HepG2 (cell line): ENCODE measurements around the gene MCOLN1. TPM values are rescaled to one million over a fixed set of nuclear protein-coding genes. Genes with fewer than 3 reads are reported as not detected.

ENCODE experiments used
- AGO2 ChIP-seq: fragments of 200-400 bp; formaldehyde crosslinking; optimal IDR thresholded peaks from 2 replicates; pipeline ENCODE3; 2017; ENCODE audit warnings: mild to moderate bottlenecking, low read depth, low read length, moderate library complexity
- CHCHD3 ChIP-seq: sonication (generic); formaldehyde crosslinking; IDR thresholded peaks from 2 replicates; pipeline ENCODE4 v1.8.0; 2022; ENCODE audit warnings: mild to moderate bottlenecking, missing genetic modification reagents, moderate library complexity
- FOXK2 ChIP-seq: fragments of 450-650 bp; IDR thresholded peaks from 2 replicates; pipeline ENCODE4 v1.6.1; 2016
- HNF4G ChIP-seq, 2 experiments: sonication (generic) in 1 of 2; formaldehyde crosslinking in 1 of 2; IDR thresholded peaks; 2 replicates each; pipeline versions ENCODE4 v1.4.0 to v1.6.1; 2011 to 2020; ENCODE audit warnings: borderline replicate concordance in 2 of 2, low read depth in 2 of 2, mild to moderate bottlenecking in 2 of 2, low read length in 1 of 2, missing genetic modification reagents in 1 of 2, moderate library complexity in 1 of 2
- JUNB ChIP-seq: sonication (generic); formaldehyde crosslinking; IDR thresholded peaks from 2 replicates; pipeline ENCODE4 v1.8.0; 2022; ENCODE audit warnings: missing genetic modification reagents, mild to moderate bottlenecking, borderline replicate concordance
- MTF1 ChIP-seq: sonication (generic); formaldehyde crosslinking; IDR thresholded peaks from 2 replicates; pipeline ENCODE4 v1.5.0; 2020; ENCODE audit warnings: missing genetic modification reagents
- PHB2 ChIP-seq: fragments of 450-650 bp; IDR thresholded peaks from 2 replicates; pipeline ENCODE4 v1.6.1; 2018; ENCODE audit not compliant: partially characterized antibody
- PHF8 ChIP-seq: sonication (generic); formaldehyde crosslinking; IDR thresholded peaks from 2 replicates; pipeline ENCODE4 v1.5.0; 2020; ENCODE audit warnings: missing genetic modification reagents
- SRSF1 ChIP-seq: fragments of 200-400 bp; formaldehyde crosslinking; optimal IDR thresholded peaks from 2 replicates; pipeline ENCODE3; 2017; ENCODE audit warnings: mild to moderate bottlenecking, low read depth, low read length, moderate library complexity
- ZNF282 ChIP-seq: fragments of 450-650 bp; IDR thresholded peaks from 2 replicates; pipeline ENCODE4 v1.6.1; 2018; ENCODE audit not compliant: partially characterized antibody
- ZNF496 ChIP-seq: sonication (generic); formaldehyde crosslinking; IDR thresholded peaks from 2 replicates; pipeline ENCODE4 v1.8.1; 2023; ENCODE audit warnings: mild to moderate bottlenecking, moderate library complexity, missing genetic modification reagents; ENCODE audit not compliant: insufficient replicate concordance
- ZNF737 ChIP-seq: sonication (generic); formaldehyde crosslinking; IDR thresholded peaks from 2 replicates; pipeline ENCODE4 v1.5.0; 2020; ENCODE audit warnings: missing genetic modification reagents, mild to moderate bottlenecking, borderline replicate concordance
- polyA plus RNA-seq, 8 experiments: library from polyadenylated mRNA; depleted of rRNA in 3 of 8; stranded (reverse) in 7 of 8; unstranded in 1 of 8; fragments of >200 nt; fragmentation: Illumina TruSeq in 4 of 8; extraction: Trizol in 4 of 8; gene quantifications; 2 replicates each; pipeline versions ENCODE4 v1.2.1 to v1.2.3, GENCODE V29; 2011 to 2016; ENCODE audit warnings: low read depth in 4 of 8, missing spikeins in 1 of 8, mixed read lengths in 1 of 8; ENCODE audit not compliant: insufficient read depth in 1 of 8
- total RNA-seq, 5 experiments: library from RNA; depleted of rRNA; stranded (reverse); fragments of >200 nt; fragmentation: Illumina TruSeq; extraction: Trizol; gene quantifications; 2 replicates each; pipeline ENCODE4 v1.2.3, GENCODE V29; 2016; ENCODE audit warnings: low read depth in 1 of 5
- TF ChIP-seq, protein P1 (sequence below): sonication (generic); formaldehyde crosslinking; IDR thresholded peaks from 2 replicates; pipeline ENCODE4 v1.4.0; 2020; ENCODE audit warnings: missing genetic modification reagents, borderline replicate concordance
- TF ChIP-seq, protein P2 (sequence below): sonication (generic); formaldehyde crosslinking; IDR thresholded peaks from 2 replicates; pipeline ENCODE4 v1.4.0; 2020; ENCODE audit warnings: missing genetic modification reagents
- TF ChIP-seq, protein P3 (sequence below): sonication (generic); formaldehyde crosslinking; IDR thresholded peaks from 2 replicates; pipeline ENCODE4 v1.8.1; 2023; ENCODE audit warnings: mild to moderate bottlenecking, missing genetic modification reagents
- TF ChIP-seq, protein P4 (sequence below): sonication (generic); formaldehyde crosslinking; IDR thresholded peaks from 2 replicates; pipeline ENCODE4 v1.5.0; 2020; ENCODE audit warnings: mild to moderate bottlenecking, missing genetic modification reagents, borderline replicate concordance

MCOLN1 gene
- total and polyA plus RNA-seq, 2 of the 13 experiments (the other 11 are each of a cell fraction or from before 2014, with no cell fraction given): 3.4 to 15.7 TPM

DNA sequence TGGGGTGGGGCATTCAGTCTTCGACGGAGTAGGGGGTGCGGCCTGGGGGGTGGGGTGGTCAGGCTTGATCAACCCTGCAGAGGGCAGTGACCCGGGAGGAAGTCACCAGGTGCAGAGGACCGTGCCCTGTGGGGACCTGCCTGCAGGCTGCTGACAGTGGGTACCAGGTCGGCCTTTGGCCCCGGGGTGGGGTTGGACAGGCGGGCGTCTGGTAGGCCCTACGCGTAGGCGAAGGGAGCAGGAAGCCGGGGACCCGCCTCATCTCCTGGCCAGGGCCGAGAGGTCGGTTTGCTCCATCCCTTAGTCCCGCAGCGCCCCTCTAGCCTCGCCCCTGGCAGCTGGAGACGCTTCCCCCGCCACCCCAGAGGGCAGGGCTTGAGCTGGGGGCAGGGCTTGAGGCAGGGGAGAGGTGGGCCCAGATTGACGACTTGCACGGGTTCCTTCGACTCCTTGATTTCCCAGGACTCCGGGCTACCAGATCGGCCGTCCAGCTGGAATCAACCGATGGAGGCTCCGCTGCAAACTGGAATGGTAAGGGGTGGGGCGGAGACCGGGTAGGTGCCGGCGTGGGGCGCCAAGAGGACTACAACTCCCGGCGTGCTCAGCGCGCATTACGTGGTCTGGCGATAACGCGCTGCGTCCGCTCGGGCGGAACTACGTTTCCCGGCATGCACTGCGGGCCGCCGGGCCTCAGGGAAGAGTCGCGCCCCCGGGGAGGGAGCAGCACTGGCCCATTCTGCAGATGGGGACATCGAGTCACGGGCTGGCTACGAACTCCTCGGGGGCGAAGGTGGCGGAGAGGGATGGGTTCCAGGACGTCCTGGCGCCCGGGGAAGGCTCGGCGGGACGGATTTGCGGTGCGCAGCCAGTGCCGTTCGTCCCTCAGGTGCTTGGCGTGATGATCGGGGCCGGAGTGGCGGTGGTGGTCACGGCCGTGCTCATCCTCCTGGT lies 12.9 kb downstream of the MCOLN1 start, which contains the start of gene PNPLA6 (continued):
- TF ChIP-seq ZNF496 (CRISPR knock-in tag) (no peak), HNF4G (IDR thresholded peaks at IDR 0.05; ENCODE audit: borderline replicate concordance, low read depth, low read length) (no peak), HNF4G (CRISPR knock-in tag; IDR thresholded peaks at IDR 0.05; ENCODE audit: borderline replicate concordance, low read depth) (no peak), PHF8 (CRISPR knock-in tag) (peak; percentile 80), CHCHD3 (CRISPR knock-in tag) (peak; percentile 55; the same call in 1 of the 2 replicates), PHB2 (no peak), ZNF737 (CRISPR knock-in tag) (no peak), ZNF282 (no peak), FOXK2 (no peak), AGO2 (peak; percentile 64), JUNB (CRISPR knock-in tag) (no peak), MTF1 (no peak), SRSF1 (peak; percentile 63)
- TF ChIP-seq, protein P1, sequence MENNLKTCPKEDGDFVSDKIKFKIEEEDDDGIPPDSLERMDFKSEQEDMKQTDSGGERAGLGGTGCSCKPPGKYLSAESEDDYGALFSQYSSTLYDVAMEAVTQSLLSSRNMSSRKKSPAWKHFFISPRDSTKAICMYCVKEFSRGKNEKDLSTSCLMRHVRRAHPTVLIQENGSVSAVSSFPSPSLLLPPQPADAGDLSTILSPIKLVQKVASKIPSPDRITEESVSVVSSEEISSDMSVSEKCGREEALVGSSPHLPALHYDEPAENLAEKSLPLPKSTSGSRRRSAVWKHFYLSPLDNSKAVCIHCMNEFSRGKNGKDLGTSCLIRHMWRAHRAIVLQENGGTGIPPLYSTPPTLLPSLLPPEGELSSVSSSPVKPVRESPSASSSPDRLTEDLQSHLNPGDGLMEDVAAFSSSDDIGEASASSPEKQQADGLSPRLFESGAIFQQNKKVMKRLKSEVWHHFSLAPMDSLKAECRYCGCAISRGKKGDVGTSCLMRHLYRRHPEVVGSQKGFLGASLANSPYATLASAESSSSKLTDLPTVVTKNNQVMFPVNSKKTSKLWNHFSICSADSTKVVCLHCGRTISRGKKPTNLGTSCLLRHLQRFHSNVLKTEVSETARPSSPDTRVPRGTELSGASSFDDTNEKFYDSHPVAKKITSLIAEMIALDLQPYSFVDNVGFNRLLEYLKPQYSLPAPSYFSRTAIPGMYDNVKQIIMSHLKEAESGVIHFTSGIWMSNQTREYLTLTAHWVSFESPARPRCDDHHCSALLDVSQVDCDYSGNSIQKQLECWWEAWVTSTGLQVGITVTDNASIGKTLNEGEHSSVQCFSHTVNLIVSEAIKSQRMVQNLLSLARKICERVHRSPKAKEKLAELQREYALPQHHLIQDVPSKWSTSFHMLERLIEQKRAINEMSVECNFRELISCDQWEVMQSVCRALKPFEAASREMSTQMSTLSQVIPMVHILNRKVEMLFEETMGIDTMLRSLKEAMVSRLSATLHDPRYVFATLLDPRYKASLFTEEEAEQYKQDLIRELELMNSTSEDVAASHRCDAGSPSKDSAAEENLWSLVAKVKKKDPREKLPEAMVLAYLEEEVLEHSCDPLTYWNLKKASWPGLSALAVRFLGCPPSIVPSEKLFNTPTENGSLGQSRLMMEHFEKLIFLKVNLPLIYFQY (CRISPR knock-in tag): no peak
- TF ChIP-seq, protein P2, sequence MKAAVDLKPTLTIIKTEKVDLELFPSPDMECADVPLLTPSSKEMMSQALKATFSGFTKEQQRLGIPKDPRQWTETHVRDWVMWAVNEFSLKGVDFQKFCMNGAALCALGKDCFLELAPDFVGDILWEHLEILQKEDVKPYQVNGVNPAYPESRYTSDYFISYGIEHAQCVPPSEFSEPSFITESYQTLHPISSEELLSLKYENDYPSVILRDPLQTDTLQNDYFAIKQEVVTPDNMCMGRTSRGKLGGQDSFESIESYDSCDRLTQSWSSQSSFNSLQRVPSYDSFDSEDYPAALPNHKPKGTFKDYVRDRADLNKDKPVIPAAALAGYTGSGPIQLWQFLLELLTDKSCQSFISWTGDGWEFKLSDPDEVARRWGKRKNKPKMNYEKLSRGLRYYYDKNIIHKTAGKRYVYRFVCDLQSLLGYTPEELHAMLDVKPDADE (CRISPR knock-in tag): 0 out of 2 replicates have a peak, but pooled peaks have one; percentile 54
- TF ChIP-seq, protein P3, sequence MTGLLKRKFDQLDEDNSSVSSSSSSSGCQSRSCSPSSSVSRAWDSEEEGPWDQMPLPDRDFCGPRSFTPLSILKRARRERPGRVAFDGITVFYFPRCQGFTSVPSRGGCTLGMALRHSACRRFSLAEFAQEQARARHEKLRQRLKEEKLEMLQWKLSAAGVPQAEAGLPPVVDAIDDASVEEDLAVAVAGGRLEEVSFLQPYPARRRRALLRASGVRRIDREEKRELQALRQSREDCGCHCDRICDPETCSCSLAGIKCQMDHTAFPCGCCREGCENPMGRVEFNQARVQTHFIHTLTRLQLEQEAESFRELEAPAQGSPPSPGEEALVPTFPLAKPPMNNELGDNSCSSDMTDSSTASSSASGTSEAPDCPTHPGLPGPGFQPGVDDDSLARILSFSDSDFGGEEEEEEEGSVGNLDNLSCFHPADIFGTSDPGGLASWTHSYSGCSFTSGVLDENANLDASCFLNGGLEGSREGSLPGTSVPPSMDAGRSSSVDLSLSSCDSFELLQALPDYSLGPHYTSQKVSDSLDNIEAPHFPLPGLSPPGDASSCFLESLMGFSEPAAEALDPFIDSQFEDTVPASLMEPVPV (CRISPR knock-in tag): no peak
- TF ChIP-seq, protein P4, sequence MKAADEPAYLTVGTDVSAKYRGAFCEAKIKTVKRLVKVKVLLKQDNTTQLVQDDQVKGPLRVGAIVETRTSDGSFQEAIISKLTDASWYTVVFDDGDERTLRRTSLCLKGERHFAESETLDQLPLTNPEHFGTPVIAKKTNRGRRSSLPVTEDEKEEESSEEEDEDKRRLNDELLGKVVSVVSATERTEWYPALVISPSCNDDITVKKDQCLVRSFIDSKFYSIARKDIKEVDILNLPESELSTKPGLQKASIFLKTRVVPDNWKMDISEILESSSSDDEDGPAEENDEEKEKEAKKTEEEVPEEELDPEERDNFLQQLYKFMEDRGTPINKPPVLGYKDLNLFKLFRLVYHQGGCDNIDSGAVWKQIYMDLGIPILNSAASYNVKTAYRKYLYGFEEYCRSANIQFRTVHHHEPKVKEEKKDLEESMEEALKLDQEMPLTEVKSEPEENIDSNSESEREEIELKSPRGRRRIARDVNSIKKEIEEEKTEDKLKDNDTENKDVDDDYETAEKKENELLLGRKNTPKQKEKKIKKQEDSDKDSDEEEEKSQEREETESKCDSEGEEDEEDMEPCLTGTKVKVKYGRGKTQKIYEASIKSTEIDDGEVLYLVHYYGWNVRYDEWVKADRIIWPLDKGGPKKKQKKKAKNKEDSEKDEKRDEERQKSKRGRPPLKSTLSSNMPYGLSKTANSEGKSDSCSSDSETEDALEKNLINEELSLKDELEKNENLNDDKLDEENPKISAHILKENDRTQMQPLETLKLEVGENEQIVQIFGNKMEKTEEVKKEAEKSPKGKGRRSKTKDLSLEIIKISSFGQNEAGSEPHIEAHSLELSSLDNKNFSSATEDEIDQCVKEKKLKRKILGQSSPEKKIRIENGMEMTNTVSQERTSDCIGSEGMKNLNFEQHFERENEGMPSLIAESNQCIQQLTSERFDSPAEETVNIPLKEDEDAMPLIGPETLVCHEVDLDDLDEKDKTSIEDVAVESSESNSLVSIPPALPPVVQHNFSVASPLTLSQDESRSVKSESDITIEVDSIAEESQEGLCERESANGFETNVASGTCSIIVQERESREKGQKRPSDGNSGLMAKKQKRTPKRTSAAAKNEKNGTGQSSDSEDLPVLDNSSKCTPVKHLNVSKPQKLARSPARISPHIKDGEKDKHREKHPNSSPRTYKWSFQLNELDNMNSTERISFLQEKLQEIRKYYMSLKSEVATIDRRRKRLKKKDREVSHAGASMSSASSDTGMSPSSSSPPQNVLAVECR (CRISPR knock-in tag): peak; percentile 91; the same call in 1 of the 2 replicates
